Embryonic facial prominence (tissue), 1 donor: ENCODE data around the gene PLXNA4.
"Not testable (repeated sequence)": the region's sequence is repeated elsewhere in the genome, so short reads cannot be mapped to it uniquely, and the experiment has no call there.

ENCODE experiments used
- DNase-seq: peaks from one replicate; pipeline ENCODE4 v3.0.0-alpha.2; 2016; ENCODE audit errors: extremely low spot score

The PLXNA4 gene

GRCh38 chr7:132176719-132177118 lies 399.6 kb downstream of the PLXNA4 start:
- no peak for DNase-seq

GRCh38 chr7:132171130-132171576 lies 405.1 kb downstream of the PLXNA4 start:
- DNase-seq: no peak

DNA sequence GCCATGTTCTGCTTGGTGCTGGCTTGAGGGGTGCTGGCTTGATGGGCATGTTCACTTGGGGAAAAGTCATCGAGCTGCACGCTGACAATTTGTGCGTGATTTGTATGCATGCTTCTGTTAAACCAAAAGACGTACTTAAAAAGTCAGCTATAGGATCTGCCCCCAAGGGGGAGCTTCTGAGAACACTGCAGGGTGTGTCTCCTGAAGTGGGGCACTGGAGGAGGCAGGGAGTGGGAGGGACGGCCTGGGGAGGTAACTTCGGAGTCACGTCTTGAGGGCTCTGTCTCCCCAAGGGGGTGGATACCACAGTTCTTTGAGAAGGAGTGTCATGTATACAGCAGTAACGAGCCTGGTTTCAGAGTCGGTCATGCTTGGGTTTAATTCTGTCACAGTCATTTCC lies 406.5 kb downstream of the PLXNA4 start:
- no peak for DNase-seq

GRCh38 chr7:132168239-132168638 lies 408.0 kb downstream of the PLXNA4 start:
- DNase-seq: no peak

GRCh38 chr7:132165695-132166094 lies 410.6 kb downstream of the PLXNA4 start:
- DNase-seq: not testable (repeated sequence)

GRCh38 chr7:132164558-132165125 lies 411.6 kb downstream of the PLXNA4 start:
- DNase-seq: no peak

DNA sequence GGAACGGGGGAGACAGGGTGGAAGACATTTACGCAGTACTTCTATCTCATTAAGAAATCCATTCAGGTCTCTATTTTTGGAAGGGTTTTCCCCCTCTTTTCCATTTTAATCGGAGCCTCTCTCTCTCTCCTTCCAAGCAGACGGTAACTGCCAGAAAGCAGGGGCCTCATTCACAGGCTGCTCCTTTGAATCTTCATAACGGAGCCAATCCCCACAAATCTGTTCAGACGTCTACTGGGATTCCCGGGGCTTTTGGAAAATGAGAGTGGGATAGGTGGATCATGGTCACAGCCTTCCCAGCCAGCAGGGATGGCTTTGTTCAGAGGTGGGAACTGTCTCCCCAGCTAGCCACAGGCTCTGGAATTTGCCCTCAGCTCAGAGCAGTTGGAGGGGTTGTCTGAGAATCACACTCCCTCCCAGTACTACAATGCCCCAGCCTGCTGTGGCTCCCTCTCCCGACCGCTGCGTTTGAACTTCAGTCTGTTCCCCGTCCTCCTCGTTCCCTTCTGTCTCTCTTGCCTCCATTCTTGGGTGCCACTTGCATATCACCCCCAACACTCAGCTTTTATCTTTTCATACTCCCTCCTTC lies 413.6 kb downstream of the PLXNA4 start:
- DNase-seq: no peak

DNA sequence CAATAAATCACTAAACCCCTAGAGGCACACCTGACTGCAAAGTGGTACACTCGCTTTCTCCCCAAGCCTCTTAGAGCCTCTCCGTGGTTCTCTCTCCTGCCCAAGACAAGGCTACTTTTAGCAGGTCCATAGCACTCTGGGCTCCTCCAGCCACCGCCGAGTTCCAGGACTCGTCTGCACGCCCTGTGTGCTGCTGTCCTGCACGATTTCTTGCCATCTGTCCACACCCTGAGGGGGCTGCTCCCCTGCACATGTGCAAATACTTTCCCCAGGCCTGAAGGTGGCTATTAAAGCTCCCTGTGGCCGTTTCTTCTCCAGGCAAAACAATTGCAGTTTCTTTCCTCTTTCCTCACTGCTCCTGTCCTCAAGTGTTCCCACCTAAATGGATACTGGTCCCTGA lies 414.3 kb downstream of the PLXNA4 start:
- DNase-seq: no peak

GRCh38 chr7:132161533-132161915 lies 414.7 kb downstream of the PLXNA4 start:
- no peak for DNase-seq

- DNase-seq: peak; percentile 80
Observed at GRCh38 chr7:132160611-132161532, 415.4 kb downstream of the PLXNA4 start.

- no peak for DNase-seq
Observed at GRCh38 chr7:132158841-132159240, 417.4 kb downstream of the PLXNA4 start.

DNA sequence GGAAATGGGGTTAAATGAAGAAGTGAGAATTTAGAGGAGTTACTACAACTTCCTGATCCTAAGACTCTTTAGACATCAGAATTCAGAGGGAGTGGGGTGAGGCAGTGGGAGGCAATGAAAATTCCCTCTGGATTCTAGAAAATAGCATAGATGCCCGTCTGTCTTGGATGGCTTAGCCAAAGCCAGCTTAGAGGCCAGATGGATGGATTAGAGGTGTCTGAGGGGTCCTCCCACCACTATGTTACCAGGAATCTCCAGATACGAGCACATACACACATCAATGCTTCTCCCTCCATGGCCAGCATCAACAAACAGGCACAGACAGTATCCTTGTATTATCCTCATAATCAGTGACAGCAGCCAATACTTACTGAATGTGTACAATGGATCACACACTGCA lies 418.1 kb downstream of the PLXNA4 start:
- no peak for DNase-seq

DNA sequence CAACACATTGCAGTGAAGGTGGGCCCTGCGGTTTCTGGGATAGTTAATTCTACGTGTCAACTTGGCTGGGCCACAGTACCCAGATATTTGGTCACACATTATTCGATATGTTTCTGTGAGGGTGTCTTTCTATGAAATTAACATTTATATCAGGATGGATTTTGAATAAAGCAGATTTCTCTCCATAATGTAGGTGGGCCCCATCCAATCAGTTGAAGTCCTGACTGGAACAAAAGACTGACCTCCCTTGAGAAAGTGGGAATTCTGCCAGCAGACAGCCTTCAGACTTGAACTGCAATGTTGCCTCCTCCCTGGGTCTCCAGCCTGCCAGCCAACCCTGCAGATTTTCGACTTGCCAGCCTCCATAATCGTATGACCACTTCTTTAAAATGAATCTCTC lies 420.6 kb downstream of the PLXNA4 start:
- no peak for DNase-seq

GRCh38 chr7:132154695-132155471 lies 421.4 kb downstream of the PLXNA4 start:
- no peak for DNase-seq

GRCh38 chr7:132154248-132154647 lies 422.0 kb downstream of the PLXNA4 start:
- no peak for DNase-seq

- no peak for DNase-seq
Observed at GRCh38 chr7:132152131-132152889, 424.0 kb downstream of the PLXNA4 start.

DNA sequence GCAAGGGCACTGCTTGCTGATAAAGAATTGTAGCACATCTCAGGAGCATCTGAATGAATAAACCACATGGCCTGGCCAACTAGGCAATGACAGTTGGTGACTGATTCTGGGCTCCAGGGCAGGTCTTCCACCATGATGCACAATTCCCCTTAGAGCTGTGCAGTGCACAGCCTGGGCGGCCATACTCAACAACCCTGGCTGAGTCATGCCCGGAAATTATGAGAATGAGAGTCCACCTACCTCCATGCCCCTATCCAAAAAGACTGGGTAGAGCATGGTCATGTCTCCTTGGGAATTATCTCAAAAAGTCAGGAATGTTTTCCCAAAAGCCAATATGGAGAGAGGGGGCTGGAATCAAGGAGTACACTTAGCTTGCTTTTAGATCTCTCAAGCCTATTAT lies 425.6 kb downstream of the PLXNA4 start:
- no peak for DNase-seq

GRCh38 chr7:132149436-132150304 lies 426.6 kb downstream of the PLXNA4 start:
- DNase-seq: no peak

DNA sequence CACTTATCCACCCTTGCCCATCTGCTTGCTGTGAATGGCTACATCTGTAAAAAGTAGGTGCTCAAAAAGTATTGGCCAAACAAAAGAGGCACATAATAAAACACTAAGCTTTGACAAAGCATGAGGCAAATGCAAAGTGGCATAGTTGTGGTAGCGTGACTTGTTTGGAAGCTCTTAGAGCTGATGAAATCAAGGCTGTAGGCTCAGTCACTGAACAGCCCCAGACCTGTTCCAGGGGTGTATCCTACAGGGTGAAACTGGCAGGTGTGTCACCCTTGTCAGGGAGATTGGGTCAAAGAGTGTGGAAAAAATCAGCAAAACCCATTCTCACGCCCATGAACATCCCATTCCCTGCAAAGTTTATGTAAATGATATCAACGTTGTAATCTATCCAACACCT lies 427.4 kb downstream of the PLXNA4 start:
- no peak for DNase-seq

DNA sequence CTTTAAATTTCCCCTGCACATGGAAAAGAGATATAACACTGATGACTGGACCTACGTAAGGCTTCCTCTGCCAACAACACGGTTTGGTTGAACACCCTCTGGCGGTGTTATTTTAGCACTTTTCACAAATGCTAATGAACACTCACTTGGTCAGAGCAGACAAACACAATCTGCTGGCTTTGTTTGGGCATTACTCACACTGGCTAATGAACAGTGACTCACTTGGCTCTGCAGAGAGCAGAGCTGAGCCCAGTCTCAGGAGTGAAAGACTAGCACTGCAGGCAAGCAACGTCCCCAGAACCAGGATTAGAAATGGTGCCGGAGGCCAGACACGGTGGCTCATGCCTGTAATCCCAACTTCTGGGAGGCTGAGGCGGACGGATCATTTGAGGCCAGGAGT lies 430.8 kb downstream of the PLXNA4 start:
- no peak for DNase-seq
